ENCODE measurements around the gene CEP89.

GRCh38 chr19:32988724-32989123 is 17.0 kb upstream of the CEP89 start:
- no peak for TF ChIP-seq YY1 (IDR thresholded peaks at IDR 0.05; ENCODE audit: extremely low read depth, insufficient replicate concordance, low read depth, low read length)
- no peak for TF ChIP-seq POLR2A (IDR thresholded peaks at IDR 0.05; ENCODE audit: borderline replicate concordance, extremely low read depth, insufficient read depth, insufficient read length)
- no peak for TF ChIP-seq SIN3A (IDR thresholded peaks at IDR 0.05; ENCODE audit: low read depth)

All from HCT116 (cell line).